HepG2 (cell line): ENCODE measurements around the gene ETV5.

Source experiments
- CTCF ChIP-seq: sonication (generic); formaldehyde crosslinking; IDR thresholded peaks from 2 replicates; pipeline ENCODE4 v1.5.0; 2020; ENCODE audit warnings: mild to moderate bottlenecking, missing genetic modification reagents, moderate library complexity
- FOXK2 ChIP-seq: fragments of 450-650 bp; IDR thresholded peaks from 2 replicates; pipeline ENCODE4 v1.6.1; 2016
- MXD1 ChIP-seq: sonication (generic); formaldehyde crosslinking; IDR thresholded peaks from 2 replicates; pipeline ENCODE4 v1.4.0; 2020; ENCODE audit warnings: mild to moderate bottlenecking, missing genetic modification reagents
- NFYB ChIP-seq: sonication (generic); formaldehyde crosslinking; IDR thresholded peaks from 2 replicates; pipeline ENCODE4 v1.4.0; 2020; ENCODE audit warnings: missing genetic modification reagents
- TCF7 ChIP-seq: sonication (generic); IDR thresholded peaks from 2 replicates; pipeline ENCODE4 v1.6.1; 2016; ENCODE audit warnings: antibody characterized with exemption, low read depth
- THAP11 ChIP-seq: IDR thresholded peaks from 2 replicates; pipeline ENCODE4 v1.6.1; 2016; ENCODE audit warnings: missing biosample characterization, missing genetic modification reagents
- TSC22D2 ChIP-seq: sonication (generic); formaldehyde crosslinking; IDR thresholded peaks from 2 replicates; pipeline ENCODE4 v1.5.1; 2020; ENCODE audit warnings: missing genetic modification reagents, mild to moderate bottlenecking, borderline replicate concordance
- TF ChIP-seq, protein P1 (sequence below): sonication (generic); formaldehyde crosslinking; IDR thresholded peaks from 2 replicates; pipeline ENCODE4 v1.4.0; 2020; ENCODE audit warnings: missing genetic modification reagents
- TF ChIP-seq, protein P2 (sequence below): sonication (generic); formaldehyde crosslinking; IDR thresholded peaks from 2 replicates; pipeline ENCODE4 v1.4.0; 2020; ENCODE audit warnings: missing genetic modification reagents, borderline replicate concordance
- TF ChIP-seq, protein P3 (sequence below): sonication (generic); formaldehyde crosslinking; IDR thresholded peaks from 2 replicates; pipeline ENCODE4 v1.8.1; 2022; ENCODE audit warnings: low read depth, mild to moderate bottlenecking, missing genetic modification reagents

GRCh38 chr3:186059192-186059591, 49.7 kb downstream of the ETV5 start:
- no peak for TF ChIP-seq MXD1 (CRISPR knock-in tag)
- TF ChIP-seq CTCF (CRISPR knock-in tag): no peak
- no peak for TF ChIP-seq TCF7
- TF ChIP-seq, protein P1, sequence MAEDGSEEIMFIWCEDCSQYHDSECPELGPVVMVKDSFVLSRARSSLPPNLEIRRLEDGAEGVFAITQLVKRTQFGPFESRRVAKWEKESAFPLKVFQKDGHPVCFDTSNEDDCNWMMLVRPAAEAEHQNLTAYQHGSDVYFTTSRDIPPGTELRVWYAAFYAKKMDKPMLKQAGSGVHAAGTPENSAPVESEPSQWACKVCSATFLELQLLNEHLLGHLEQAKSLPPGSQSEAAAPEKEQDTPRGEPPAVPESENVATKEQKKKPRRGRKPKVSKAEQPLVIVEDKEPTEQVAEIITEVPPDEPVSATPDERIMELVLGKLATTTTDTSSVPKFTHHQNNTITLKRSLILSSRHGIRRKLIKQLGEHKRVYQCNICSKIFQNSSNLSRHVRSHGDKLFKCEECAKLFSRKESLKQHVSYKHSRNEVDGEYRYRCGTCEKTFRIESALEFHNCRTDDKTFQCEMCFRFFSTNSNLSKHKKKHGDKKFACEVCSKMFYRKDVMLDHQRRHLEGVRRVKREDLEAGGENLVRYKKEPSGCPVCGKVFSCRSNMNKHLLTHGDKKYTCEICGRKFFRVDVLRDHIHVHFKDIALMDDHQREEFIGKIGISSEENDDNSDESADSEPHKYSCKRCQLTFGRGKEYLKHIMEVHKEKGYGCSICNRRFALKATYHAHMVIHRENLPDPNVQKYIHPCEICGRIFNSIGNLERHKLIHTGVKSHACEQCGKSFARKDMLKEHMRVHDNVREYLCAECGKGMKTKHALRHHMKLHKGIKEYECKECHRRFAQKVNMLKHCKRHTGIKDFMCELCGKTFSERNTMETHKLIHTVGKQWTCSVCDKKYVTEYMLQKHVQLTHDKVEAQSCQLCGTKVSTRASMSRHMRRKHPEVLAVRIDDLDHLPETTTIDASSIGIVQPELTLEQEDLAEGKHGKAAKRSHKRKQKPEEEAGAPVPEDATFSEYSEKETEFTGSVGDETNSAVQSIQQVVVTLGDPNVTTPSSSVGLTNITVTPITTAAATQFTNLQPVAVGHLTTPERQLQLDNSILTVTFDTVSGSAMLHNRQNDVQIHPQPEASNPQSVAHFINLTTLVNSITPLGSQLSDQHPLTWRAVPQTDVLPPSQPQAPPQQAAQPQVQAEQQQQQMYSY (CRISPR knock-in tag): no peak
- TF ChIP-seq, protein P2, sequence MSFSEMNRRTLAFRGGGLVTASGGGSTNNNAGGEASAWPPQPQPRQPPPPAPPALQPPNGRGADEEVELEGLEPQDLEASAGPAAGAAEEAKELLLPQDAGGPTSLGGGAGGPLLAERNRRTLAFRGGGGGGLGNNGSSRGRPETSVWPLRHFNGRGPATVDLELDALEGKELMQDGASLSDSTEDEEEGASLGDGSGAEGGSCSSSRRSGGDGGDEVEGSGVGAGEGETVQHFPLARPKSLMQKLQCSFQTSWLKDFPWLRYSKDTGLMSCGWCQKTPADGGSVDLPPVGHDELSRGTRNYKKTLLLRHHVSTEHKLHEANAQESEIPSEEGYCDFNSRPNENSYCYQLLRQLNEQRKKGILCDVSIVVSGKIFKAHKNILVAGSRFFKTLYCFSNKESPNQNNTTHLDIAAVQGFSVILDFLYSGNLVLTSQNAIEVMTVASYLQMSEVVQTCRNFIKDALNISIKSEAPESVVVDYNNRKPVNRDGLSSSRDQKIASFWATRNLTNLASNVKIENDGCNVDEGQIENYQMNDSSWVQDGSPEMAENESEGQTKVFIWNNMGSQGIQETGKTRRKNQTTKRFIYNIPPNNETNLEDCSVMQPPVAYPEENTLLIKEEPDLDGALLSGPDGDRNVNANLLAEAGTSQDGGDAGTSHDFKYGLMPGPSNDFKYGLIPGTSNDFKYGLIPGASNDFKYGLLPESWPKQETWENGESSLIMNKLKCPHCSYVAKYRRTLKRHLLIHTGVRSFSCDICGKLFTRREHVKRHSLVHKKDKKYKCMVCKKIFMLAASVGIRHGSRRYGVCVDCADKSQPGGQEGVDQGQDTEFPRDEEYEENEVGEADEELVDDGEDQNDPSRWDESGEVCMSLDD (CRISPR knock-in tag): no peak
- TF ChIP-seq, protein P3, sequence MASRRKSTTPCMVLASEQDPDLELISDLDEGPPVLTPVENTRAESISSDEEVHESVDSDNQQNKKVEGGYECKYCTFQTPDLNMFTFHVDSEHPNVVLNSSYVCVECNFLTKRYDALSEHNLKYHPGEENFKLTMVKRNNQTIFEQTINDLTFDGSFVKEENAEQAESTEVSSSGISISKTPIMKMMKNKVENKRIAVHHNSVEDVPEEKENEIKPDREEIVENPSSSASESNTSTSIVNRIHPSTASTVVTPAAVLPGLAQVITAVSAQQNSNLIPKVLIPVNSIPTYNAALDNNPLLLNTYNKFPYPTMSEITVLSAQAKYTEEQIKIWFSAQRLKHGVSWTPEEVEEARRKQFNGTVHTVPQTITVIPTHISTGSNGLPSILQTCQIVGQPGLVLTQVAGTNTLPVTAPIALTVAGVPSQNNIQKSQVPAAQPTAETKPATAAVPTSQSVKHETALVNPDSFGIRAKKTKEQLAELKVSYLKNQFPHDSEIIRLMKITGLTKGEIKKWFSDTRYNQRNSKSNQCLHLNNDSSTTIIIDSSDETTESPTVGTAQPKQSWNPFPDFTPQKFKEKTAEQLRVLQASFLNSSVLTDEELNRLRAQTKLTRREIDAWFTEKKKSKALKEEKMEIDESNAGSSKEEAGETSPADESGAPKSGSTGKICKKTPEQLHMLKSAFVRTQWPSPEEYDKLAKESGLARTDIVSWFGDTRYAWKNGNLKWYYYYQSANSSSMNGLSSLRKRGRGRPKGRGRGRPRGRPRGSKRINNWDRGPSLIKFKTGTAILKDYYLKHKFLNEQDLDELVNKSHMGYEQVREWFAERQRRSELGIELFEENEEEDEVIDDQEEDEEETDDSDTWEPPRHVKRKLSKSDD (CRISPR knock-in tag): no peak
- no peak for TF ChIP-seq FOXK2
- no peak for TF ChIP-seq TSC22D2
- no peak for TF ChIP-seq THAP11 (CRISPR knock-in tag)
- TF ChIP-seq NFYB (CRISPR knock-in tag): no peak
